Kidney glomerular epithelial cell (primary cell): ENCODE measurements around the gene GRID2.

Experiments
- DNase-seq: peaks from one replicate; lab custom pipeline; 2025; lab: John Stamatoyannopoulos, UW

The GRID2 gene

GRCh38 chr4:93749292-93749761 is 1445.6 kb downstream of the GRID2 start:
- DNase-seq, result no peak

GRCh38 chr4:93751411-93751810 is 1447.6 kb downstream of the GRID2 start:
- DNase-seq, result no peak

GRCh38 chr4:93756101-93756500 is 1452.3 kb downstream of the GRID2 start:
- no peak for DNase-seq

- DNase-seq, result no peak
Measured at GRCh38 chr4:93759506-93759905, 1455.7 kb downstream of the GRID2 start.

- DNase-seq, result no peak
Measured at GRCh38 chr4:93760284-93760683, 1456.5 kb downstream of the GRID2 start.

- no peak for DNase-seq
Measured at GRCh38 chr4:93761286-93761685, 1457.5 kb downstream of the GRID2 start.

GRCh38 chr4:93764639-93765246 is 1461.0 kb downstream of the GRID2 start:
- peak; percentile 31 for DNase-seq

GRCh38 chr4:93767917-93768316 is 1464.2 kb downstream of the GRID2 start:
- no peak for DNase-seq

- DNase-seq, result no peak
Measured at GRCh38 chr4:93770201-93770600, 1466.4 kb downstream of the GRID2 start.

- no peak for DNase-seq
Measured at GRCh38 chr4:93771640-93772411, 1468.1 kb downstream of the GRID2 start.

- DNase-seq, result no peak
Measured at GRCh38 chr4:93772858-93773257, 1469.1 kb downstream of the GRID2 start.

GRCh38 chr4:93775551-93775950 is 1471.8 kb downstream of the GRID2 start:
- DNase-seq, result no peak

GRCh38 chr4:93776386-93777080 is 1472.8 kb downstream of the GRID2 start:
- peak; percentile 19 for DNase-seq

GRCh38 chr4:93777081-93777460 is 1473.3 kb downstream of the GRID2 start:
- DNase-seq, result no peak

- DNase-seq, result no peak
Measured at GRCh38 chr4:93779228-93779627, 1475.5 kb downstream of the GRID2 start.

- peak; percentile 2 for DNase-seq
Measured at GRCh38 chr4:93780080-93780479, 1476.3 kb downstream of the GRID2 start.

- DNase-seq, result no peak
Measured at GRCh38 chr4:93781198-93781597, 1477.4 kb downstream of the GRID2 start.

- DNase-seq, result no peak
Measured at GRCh38 chr4:93786149-93786548, 1482.4 kb downstream of the GRID2 start.

- DNase-seq, result peak; percentile 15
Measured at GRCh38 chr4:93788712-93789111, 1484.9 kb downstream of the GRID2 start.

GRCh38 chr4:93791570-93792195 is 1487.9 kb downstream of the GRID2 start:
- peak; percentile 77 for DNase-seq

GRCh38 chr4:93802045-93802444 is 1498.3 kb downstream of the GRID2 start:
- no peak for DNase-seq

GRCh38 chr4:93809773-93810172 is 1506.0 kb downstream of the GRID2 start:
- DNase-seq, result no peak
